Breast epithelium (tissue), 3 donors: ENCODE data around the gene GPR3.

Source experiments
- POLR2A ChIP-seq: fragments of 450-650 bp; IDR thresholded peaks from one replicate; pipeline ENCODE4 v1.6.1; 2016; ENCODE audit warnings: antibody characterized with exemption, mild to moderate bottlenecking, moderate library complexity
- POLR2AphosphoS5 ChIP-seq, 3 donors: sonication (generic); formaldehyde crosslinking; IDR thresholded peaks; one replicate each; pipeline ENCODE4 v1.6.1; 2017; ENCODE audit warnings: antibody characterized with exemption in 3 of 3
- TF ChIP-seq, protein P1 (sequence below), 3 donors: fragments of 450-650 bp; IDR thresholded peaks; one replicate each; pipeline ENCODE4 v1.5.1; 2016 to 2017; ENCODE audit warnings: antibody characterized with exemption in 3 of 3, mild to moderate bottlenecking in 3 of 3, moderate library complexity in 3 of 3

DNA sequence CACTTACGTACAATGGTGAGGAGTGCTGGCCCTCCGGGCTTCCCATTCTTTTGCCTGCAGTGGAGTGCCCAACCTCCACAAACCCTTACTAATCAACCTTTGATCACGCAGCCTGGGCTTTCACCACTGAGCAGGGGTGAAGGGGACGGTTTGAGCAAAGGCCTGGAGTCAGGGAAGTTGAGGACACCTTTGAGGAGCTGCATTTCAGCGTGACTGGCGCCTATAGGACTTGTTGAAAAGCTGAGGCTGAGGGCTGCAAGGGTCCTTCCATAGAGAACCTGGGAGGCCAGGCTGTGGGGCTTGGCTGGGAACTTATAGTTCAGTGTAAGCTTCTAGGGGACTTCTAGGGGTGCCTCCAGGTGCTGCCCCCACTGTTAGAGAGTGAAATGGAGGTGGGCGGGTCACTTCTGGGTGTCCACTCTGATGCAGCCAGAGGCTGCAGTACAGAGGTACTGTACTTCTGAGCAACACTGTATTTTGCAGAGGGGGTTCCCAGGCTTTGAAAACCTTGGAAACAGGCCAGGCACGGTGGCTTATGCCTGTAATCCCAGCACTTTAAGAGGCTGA is 40.8 kb upstream of the GPR3 start:
- TF ChIP-seq POLR2A: no peak
- TF ChIP-seq, protein P1, sequence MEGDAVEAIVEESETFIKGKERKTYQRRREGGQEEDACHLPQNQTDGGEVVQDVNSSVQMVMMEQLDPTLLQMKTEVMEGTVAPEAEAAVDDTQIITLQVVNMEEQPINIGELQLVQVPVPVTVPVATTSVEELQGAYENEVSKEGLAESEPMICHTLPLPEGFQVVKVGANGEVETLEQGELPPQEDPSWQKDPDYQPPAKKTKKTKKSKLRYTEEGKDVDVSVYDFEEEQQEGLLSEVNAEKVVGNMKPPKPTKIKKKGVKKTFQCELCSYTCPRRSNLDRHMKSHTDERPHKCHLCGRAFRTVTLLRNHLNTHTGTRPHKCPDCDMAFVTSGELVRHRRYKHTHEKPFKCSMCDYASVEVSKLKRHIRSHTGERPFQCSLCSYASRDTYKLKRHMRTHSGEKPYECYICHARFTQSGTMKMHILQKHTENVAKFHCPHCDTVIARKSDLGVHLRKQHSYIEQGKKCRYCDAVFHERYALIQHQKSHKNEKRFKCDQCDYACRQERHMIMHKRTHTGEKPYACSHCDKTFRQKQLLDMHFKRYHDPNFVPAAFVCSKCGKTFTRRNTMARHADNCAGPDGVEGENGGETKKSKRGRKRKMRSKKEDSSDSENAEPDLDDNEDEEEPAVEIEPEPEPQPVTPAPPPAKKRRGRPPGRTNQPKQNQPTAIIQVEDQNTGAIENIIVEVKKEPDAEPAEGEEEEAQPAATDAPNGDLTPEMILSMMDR (IDR thresholded peaks at IDR 0.05): no peak
- no peak for TF ChIP-seq POLR2AphosphoS5 (IDR thresholded peaks at IDR 0.05)
